ENCODE results near the gene LPAR1. TPM values are rescaled to one million over a fixed set of nuclear protein-coding genes. Genes with fewer than 3 reads are reported as not detected.

LPAR1 gene
- total and polyA plus RNA-seq, 2 of the 8 experiments (the other 6 are each of a cell fraction or from before 2014, with no cell fraction given): 3.4 to 5.1 TPM

DNA sequence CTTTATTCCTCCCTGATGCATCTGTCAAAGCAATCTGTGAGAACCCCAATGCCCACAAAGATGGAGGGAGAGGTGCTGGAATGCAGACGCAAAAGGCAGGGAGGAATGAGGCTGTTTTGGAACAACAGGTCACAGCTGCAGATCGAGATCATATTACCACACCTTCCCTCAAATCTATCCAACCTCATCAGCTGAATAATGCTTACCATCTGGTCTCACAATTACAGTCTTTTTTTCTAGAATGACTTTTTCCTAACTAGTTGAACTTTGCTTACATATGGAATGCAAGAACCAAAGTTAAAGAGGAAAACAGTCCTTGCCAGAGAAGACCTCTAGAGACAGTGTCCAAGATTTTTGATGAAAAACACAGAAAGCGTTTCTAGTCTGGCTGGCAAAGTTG lies 158.1 kb downstream of the LPAR1 start:
- H3K18ac ChIP-seq (ENCODE audit: extremely low read depth, low read length): no peak overlapping the region
- H2BK5ac ChIP-seq (ENCODE audit: low read depth, low read length): no peak overlapping the region
- H3K27me3 ChIP-seq (replicated peaks in 1 of 4; ENCODE audit: control insufficient read depth in 3 of 4, extremely low read depth in 1 of 4, insufficient read depth in 3 of 4, low read length in 3 of 4): no peaks in the 10 kb centered on the region
- H2BK120ac ChIP-seq (replicated peaks; ENCODE audit: low read depth, low read length): no peak overlapping the region
- peak overlapping the region; percentile 73; the same call in 1 of the 2 replicates for H2AFZ ChIP-seq (ENCODE audit: low read length)
- no peak overlapping the region for H3K4me2 ChIP-seq (ENCODE audit: insufficient read depth in 1 of 2, low read depth in 2 of 2, low read length in 2 of 2)
- H4K91ac ChIP-seq (replicated peaks; ENCODE audit: insufficient read length, low read length): no peak overlapping the region
- no peaks in the 10 kb centered on the region for H3K79me1 ChIP-seq (ENCODE audit: low read depth, low read length)
- no peak for FAIRE-seq
- WGBS, 2 experiments (ENCODE audit: extremely low coverage in 1 of 2, insufficient coverage in 1 of 2, insufficient read length in 1 of 2, insufficient replicate concordance in 2 of 2, low coverage in 1 of 2, low lambda C conversion rate in 2 of 2, missing lambda C conversion rate in 1 of 2): 71% methylated on average over 3 of the region's 3 CpGs; no CpG with 5 or more reads in 1 of the 2 experiments
- H3K79me2 ChIP-seq (ENCODE audit: control insufficient read depth in 1 of 2, insufficient read depth in 2 of 2, low read length in 2 of 2): no peaks in the 10 kb centered on the region
- H3K4ac ChIP-seq (replicated peaks; ENCODE audit: insufficient read length, low read depth, low read length): no peak overlapping the region
- H2BK12ac ChIP-seq (ENCODE audit: low read depth, low read length): no peak overlapping the region
- H4K5ac ChIP-seq (ENCODE audit: insufficient read length, low read depth, low read length): no peak overlapping the region
- H3K4me1 ChIP-seq (replicated peaks in 1 of 4; ENCODE audit: control insufficient read depth in 3 of 4, insufficient read depth in 4 of 4, low read length in 3 of 4): peaks cover 0 to 4% (median 0%) of the 10 kb centered on the region in 4 experiments; a peak in 1 of 7 replicates
- no peak overlapping the region for H4K8ac ChIP-seq (ENCODE audit: extremely low read depth, insufficient read depth, low read length)
- no peak overlapping the region for H2AK5ac ChIP-seq (ENCODE audit: low read depth, low read length)
- H3K9ac ChIP-seq (replicated peaks in 1 of 4; ENCODE audit: extremely low read depth in 1 of 4, low read depth in 3 of 4, low read length in 3 of 4): no peak overlapping the region
- H3K36me3 ChIP-seq (ENCODE audit: control insufficient read depth in 2 of 4, insufficient read depth in 4 of 4, low read length in 3 of 4): no peaks in the 10 kb centered on the region
- TF ChIP-seq, protein P1, sequence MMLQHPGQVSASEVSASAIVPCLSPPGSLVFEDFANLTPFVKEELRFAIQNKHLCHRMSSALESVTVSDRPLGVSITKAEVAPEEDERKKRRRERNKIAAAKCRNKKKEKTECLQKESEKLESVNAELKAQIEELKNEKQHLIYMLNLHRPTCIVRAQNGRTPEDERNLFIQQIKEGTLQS (IDR thresholded peaks at IDR 0.05; ENCODE audit: insufficient read depth, low read depth, low read length): no peak
- peak; percentile 82 for TF ChIP-seq TEAD4 (IDR thresholded peaks at IDR 0.05; ENCODE audit: low read depth, low read length)
- 0 out of 2 replicates have a peak, but pooled peaks have one; percentile 46 for TF ChIP-seq TCF12 (IDR thresholded peaks at IDR 0.05; ENCODE audit: low read depth, low read length)
- ChIA-PET POLR2A (ENCODE audit: partially characterized antibody) (no interaction called here), CTCF (ENCODE audit: partially characterized antibody) (interaction anchor here (0.7 kb wide), 1 partner anchor 537 kb away, joined by 3 read pairs; no protein-coding TSS in a partner anchor)
- H3K56ac ChIP-seq (replicated peaks; ENCODE audit: insufficient read length, low read depth, low read length): no peak overlapping the region
- DNase-seq (ENCODE audit: low read depth in 1 of 2, low spot score in 2 of 2): no peak
- H3K4me3 ChIP-seq (ENCODE audit: extremely low read depth in 1 of 4, insufficient read depth in 2 of 4, low read depth in 3 of 4, low read length in 4 of 4): no peak overlapping the region
- H4K20me1 ChIP-seq (replicated peaks in 1 of 2; ENCODE audit: control insufficient read depth in 1 of 2, insufficient read depth in 2 of 2, low read length in 2 of 2): no peaks in the 10 kb centered on the region
- no peaks in the 10 kb centered on the region for H3K23me2 ChIP-seq (ENCODE audit: low read depth, low read length)
- no peak overlapping the region for H2BK15ac ChIP-seq (ENCODE audit: low read length)
- no peak overlapping the region for H3K23ac ChIP-seq (ENCODE audit: insufficient read length)
- H3K14ac ChIP-seq (ENCODE audit: insufficient read length): no peak overlapping the region
- no peak overlapping the region for H2BK20ac ChIP-seq (ENCODE audit: low read length)
- no peak overlapping the region for H3K27ac ChIP-seq (ENCODE audit: low read depth, low read length)
- H3K9me3 ChIP-seq (ENCODE audit: insufficient read depth in 2 of 2, low read depth in 1 of 2, low read length in 1 of 2): no peaks in the 10 kb centered on the region
